ENCODE data around the gene MEGF6.
"Not testable (repeated sequence)": the region's sequence is repeated elsewhere in the genome, so short reads cannot be mapped to it uniquely, and the experiment has no call there.

Gene MEGF6

GRCh38 chr1:3586986-3587759 is 24.1 kb downstream of the MEGF6 start:
- in situ Hi-C loops (cut with MboI; ENCODE audit: low sequenced_read_pairs, unreplicated experiment): no loop called here
- TF ChIP-seq, protein P1, sequence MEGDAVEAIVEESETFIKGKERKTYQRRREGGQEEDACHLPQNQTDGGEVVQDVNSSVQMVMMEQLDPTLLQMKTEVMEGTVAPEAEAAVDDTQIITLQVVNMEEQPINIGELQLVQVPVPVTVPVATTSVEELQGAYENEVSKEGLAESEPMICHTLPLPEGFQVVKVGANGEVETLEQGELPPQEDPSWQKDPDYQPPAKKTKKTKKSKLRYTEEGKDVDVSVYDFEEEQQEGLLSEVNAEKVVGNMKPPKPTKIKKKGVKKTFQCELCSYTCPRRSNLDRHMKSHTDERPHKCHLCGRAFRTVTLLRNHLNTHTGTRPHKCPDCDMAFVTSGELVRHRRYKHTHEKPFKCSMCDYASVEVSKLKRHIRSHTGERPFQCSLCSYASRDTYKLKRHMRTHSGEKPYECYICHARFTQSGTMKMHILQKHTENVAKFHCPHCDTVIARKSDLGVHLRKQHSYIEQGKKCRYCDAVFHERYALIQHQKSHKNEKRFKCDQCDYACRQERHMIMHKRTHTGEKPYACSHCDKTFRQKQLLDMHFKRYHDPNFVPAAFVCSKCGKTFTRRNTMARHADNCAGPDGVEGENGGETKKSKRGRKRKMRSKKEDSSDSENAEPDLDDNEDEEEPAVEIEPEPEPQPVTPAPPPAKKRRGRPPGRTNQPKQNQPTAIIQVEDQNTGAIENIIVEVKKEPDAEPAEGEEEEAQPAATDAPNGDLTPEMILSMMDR (IDR thresholded peaks at IDR 0.05; ENCODE audit: borderline replicate concordance, control extremely low read depth, extremely low read depth, insufficient read depth, missing control alignments): no peak
- no peak for DNase-seq (ENCODE audit: low spot score)

DNA sequence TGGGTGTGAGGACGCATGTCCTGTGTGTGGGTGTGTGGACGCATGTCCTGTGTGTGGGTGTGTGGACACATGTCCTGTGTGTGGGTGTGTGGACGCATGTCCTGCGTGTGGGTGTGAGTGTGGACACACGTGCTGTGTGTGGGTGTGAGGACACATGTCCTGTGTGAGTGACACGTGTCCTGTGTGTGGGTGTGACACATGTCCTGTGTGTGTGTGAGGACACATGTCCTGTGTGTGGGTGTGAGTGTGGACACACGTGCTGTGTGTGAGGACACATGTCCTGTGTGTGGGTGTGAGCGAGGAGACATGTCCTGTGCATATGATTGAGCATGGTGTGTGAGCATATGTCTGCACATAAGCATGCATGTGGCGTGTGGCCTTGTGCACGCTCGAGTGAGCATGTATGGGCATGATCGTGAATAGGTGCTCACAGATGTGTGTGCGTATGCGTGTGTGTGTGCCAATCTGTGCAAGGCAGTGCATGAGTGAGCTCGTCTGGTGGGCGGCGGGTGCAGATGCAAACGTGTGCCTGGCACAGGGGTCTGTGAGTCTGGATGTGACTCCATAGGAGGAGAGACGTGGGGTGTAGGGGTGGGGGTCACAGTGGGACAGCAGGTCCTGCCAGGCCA is 25.3 kb downstream of the MEGF6 start:
- TF ChIP-seq, protein P1 (IDR thresholded peaks at IDR 0.05; ENCODE audit: borderline replicate concordance, control extremely low read depth, extremely low read depth, insufficient read depth, missing control alignments): no peak
- in situ Hi-C loops (cut with MboI; ENCODE audit: low sequenced_read_pairs, unreplicated experiment): no loop called here
- DNase-seq (ENCODE audit: low spot score): no peak

DNA sequence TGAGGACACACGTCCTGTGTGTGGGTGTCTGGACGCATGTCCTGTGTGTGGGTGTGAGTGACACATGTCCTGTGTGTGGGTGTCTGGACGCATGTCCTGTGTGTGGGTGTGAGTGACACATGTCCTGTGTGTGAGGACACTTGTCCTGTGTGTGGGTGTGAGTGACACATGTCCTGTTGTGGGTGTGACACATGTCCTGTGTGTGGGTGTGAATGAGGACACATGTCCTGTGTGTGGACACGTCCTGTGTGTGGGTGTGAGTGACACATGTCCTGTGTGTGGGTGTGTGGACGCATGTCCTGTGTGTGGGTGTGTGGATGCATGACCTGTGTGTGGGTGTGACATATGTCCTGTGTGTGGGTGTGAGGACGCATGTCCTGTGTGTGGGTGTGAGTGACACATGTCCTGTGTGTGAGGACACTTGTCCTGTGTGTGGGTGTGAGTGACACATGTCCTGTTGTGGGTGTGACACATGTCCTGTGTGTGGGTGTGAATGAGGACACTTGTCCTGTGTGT is 25.9 kb downstream of the MEGF6 start:
- in situ Hi-C loops (cut with MboI; ENCODE audit: low sequenced_read_pairs, unreplicated experiment); DNase-seq (ENCODE audit: low spot score): not testable (repeated sequence)

- TF ChIP-seq, protein P1 (IDR thresholded peaks at IDR 0.05; ENCODE audit: borderline replicate concordance, control extremely low read depth, extremely low read depth, insufficient read depth, missing control alignments): no peak
- in situ Hi-C loops (cut with MboI; ENCODE audit: low sequenced_read_pairs, unreplicated experiment): no loop called here
- DNase-seq (ENCODE audit: low spot score): no peak
Observed at GRCh38 chr1:3584915-3585314, 26.4 kb downstream of the MEGF6 start.

DNA sequence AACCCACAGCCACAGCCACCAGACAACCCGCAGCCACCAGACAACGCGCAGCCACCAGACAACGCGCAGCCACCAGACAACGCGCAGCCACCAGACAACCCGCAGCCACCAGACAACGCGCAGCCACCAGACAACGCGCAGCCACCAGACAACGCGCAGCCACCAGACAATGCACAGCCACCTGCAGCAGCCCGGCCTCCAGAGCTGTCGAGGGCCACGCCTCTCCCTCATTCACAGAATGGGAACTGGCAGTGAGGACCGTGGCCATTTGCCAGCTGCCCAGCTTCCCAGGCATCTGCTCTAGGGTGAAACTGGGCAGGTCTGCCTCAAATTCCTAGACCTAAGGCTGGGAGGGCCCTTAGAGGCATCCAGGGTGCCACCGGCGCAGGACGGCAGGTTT is 27.6 kb downstream of the MEGF6 start:
- in situ Hi-C loops (cut with MboI; ENCODE audit: low sequenced_read_pairs, unreplicated experiment); DNase-seq (ENCODE audit: low spot score): not testable (repeated sequence)

DNA sequence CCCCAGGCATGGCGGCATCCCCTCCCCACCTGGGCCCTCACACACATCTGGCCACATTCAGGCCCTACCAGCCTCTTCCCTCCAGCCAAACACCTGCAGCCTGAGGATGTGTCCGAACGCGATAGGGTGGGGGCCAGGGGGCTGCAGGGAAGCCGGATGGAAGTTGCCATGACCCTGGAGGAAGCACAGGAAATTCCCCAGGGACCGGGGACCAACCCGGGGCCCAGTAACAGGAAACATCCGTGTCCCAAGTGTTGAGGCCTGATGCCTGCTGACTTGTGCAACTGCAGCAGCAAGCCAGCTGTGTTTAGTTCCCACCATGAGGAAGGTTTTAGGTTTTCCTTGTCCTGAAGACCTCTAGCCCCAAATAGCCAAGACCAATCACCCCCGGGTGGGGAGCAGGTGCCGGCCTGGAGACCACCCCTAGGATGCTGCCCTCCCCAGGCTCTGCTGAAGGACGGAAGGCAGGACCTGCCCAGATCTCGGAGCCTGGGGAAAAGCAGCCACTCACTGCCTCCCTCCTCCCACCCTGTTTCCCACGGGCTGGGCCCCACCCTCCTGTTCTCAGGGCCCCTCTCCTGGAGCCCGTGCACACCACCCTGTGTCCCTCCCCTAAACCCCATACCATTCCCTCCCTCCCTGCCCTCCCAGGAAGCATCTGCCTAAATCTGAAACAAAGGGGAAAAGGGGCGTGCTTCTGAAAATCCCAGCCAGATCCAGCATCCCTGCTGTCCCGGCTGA is 29.8 kb downstream of the MEGF6 start:
- in situ Hi-C loops (cut with MboI; ENCODE audit: low sequenced_read_pairs, unreplicated experiment): no loop called here
- TF ChIP-seq, protein P1 (IDR thresholded peaks at IDR 0.05; ENCODE audit: borderline replicate concordance, control extremely low read depth, extremely low read depth, insufficient read depth, missing control alignments): no peak
- DNase-seq (ENCODE audit: low spot score): no peak

GRCh38 chr1:3580231-3580630 is 31.1 kb downstream of the MEGF6 start:
- TF ChIP-seq, protein P1 (IDR thresholded peaks at IDR 0.05; ENCODE audit: borderline replicate concordance, control extremely low read depth, extremely low read depth, insufficient read depth, missing control alignments): no peak
- DNase-seq (ENCODE audit: low spot score): no peak
- in situ Hi-C loops (cut with MboI; ENCODE audit: low sequenced_read_pairs, unreplicated experiment): no loop called here
